ENCODE data around the gene PDCD2L. TPM values are rescaled to one million over a fixed set of nuclear protein-coding genes. Genes with fewer than 3 reads are reported as not detected.

PDCD2L gene
- total and polyA plus RNA-seq, 10 donors: 5.2 to 19.7 (median 12.0) TPM

- peaks cover 0 to 42% (median 14%) of the 10 kb centered on the region in 6 donors for H3K36me3 ChIP-seq
- no peak for DNase-seq
- intact Hi-C loops (cut with DNase I; ENCODE audit: low total_unique reads): no loop called here
- no peak overlapping the region for H3K27ac ChIP-seq
- WGBS, 5 donors: 90 to 95% (median 94%) methylated on average over 6 to 8 of the region's 8 CpGs
- H3K9me3 ChIP-seq: no peaks in the 10 kb centered on the region
- TF ChIP-seq CTCF (IDR thresholded peaks at IDR 0.05 in 8 of 11, conservative IDR thresholded peaks at IDR 0.05 in 3 of 11) (no peak), POLR2AphosphoS5 (IDR thresholded peaks at IDR 0.05) (no peak), POLR2A (IDR thresholded peaks at IDR 0.05) (no peak)
- no peak overlapping the region for H3K4me3 ChIP-seq
- no peaks in the 10 kb centered on the region for H3K27me3 ChIP-seq (replicated peaks in 1 of 7)
- peaks cover 26 to 35% (median 31%) of the 10 kb centered on the region in 6 donors for H3K4me1 ChIP-seq
These were observed 22.0 kb downstream of the PDCD2L start for GRCh38 chr19:34426096-34426661.

DNA sequence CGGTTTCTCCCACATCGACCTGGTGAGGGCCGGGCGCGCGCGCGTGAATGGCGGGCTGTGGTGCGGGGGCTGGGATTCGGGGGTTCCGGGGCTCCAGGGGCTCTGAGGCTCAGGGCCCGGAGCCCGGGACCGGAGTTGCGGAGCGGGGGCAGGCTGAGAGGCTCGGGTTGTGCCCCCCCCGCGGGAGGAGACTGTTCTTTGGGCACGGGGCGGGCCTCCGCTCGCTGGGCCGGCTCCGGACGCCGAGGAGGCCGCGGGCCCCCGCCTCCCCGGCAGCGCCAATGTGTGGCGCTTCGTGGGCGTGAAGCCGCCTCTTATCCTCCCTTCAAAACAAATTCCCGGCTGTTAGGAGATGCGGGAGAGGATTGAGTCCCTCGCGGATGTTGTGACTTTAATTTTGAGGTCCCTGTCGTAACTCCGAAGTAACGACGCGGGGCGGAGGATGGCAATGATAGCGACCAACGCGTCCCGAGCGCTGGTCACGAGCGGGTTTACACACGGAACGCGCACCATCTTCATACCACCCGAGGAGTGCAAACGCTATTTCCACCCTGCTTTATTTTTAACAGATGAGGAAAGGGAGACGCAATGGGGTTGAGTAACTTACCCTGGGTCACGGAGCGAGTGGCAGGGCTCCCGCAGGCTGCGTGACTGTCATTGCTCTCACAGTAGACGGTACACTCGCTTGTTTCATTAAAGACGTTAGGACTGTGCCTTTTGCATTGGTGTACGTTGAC lies 24.5 kb downstream of the PDCD2L start:
- TF ChIP-seq CTCF (IDR thresholded peaks at IDR 0.05 in 8 of 11, conservative IDR thresholded peaks at IDR 0.05 in 3 of 11): no peak
- TF ChIP-seq POLR2AphosphoS5 (IDR thresholded peaks at IDR 0.05): no peak
- TF ChIP-seq POLR2A (IDR thresholded peaks at IDR 0.05): no peak
- Histone ChIP-seq H3K4me1 (peaks cover 32 to 59% (median 36%) of the 10 kb centered on the region in 6 donors), H3K36me3 (peaks cover 0 to 37% (median 9%) of the 10 kb centered on the region in 6 donors), H3K9me3 (no peaks in the 10 kb centered on the region), H3K4me3 (peak overlapping the region; percentile 85 to 100 (median 96)), H3K27me3 (replicated peaks in 1 of 7) (no peaks in the 10 kb centered on the region), H3K27ac (peak overlapping the region; percentile 69 to 94 (median 90))
- intact Hi-C loops (cut with DNase I; ENCODE audit: low total_unique reads): no loop called here
- DNase-seq: no peak
- 0 to 1% (median 1%) methylated on average over 28 to 68 of the region's 68 CpGs for WGBS, 5 donors

- 63 to 76% (median 73%) methylated on average over 9 of the region's 9 CpGs for WGBS, 5 donors
- Histone ChIP-seq H3K27me3 (replicated peaks in 1 of 7) (no peaks in the 10 kb centered on the region), H3K27ac (peak overlapping the region in 1 of 8 donors; percentile 91), H3K4me3 (peak overlapping the region in 7 of 8 donors; percentile 85 to 100 (median 96)), H3K9me3 (no peaks in the 10 kb centered on the region), H3K36me3 (peaks cover 0 to 37% (median 13%) of the 10 kb centered on the region in 6 donors), H3K4me1 (peaks cover 32 to 63% (median 36%) of the 10 kb centered on the region in 6 donors)
- TF ChIP-seq POLR2A (IDR thresholded peaks at IDR 0.05): no peak
- TF ChIP-seq CTCF (IDR thresholded peaks at IDR 0.05 in 8 of 11, conservative IDR thresholded peaks at IDR 0.05 in 3 of 11): no peak
- TF ChIP-seq POLR2AphosphoS5 (IDR thresholded peaks at IDR 0.05): no peak
- DNase-seq: no peak
- intact Hi-C loops (cut with DNase I; ENCODE audit: low total_unique reads): no loop called here
These were observed 25.4 kb downstream of the PDCD2L start for GRCh38 chr19:34429553-34429952.

All from spleen (tissue), 11 donors.